ENCODE data around the gene TRAPPC12.

TRAPPC12 gene

GRCh38 chr2:3386448-3386958 lies 7.0 kb downstream of the TRAPPC12 start:
- H3K4me3 ChIP-seq (ENCODE audit: insufficient read depth, low read length, poor library complexity, severe bottlenecking): no peak overlapping the region
- H3K4me2 ChIP-seq (ENCODE audit: low read depth, low read length, poor library complexity, severe bottlenecking): no peak overlapping the region
- no peaks in the 10 kb centered on the region for H3K9me2 ChIP-seq (replicated peaks; ENCODE audit: insufficient read depth, low read length)
- H3K79me2 ChIP-seq (ENCODE audit: insufficient read depth, low read length): peaks cover 42% of the 10 kb centered on the region
- H3K36me3 ChIP-seq (ENCODE audit: low read length): peaks cover 9% of the 10 kb centered on the region; the same call in 1 of the 2 replicates
- H4K20me1 ChIP-seq (ENCODE audit: low read depth, low read length): peaks cover 3% of the 10 kb centered on the region; the same call in 1 of the 2 replicates
- TF ChIP-seq EZH2phosphoT487 (conservative IDR thresholded peaks at IDR 0.05; ENCODE audit: low read length) (no peak), CTCF (IDR thresholded peaks at IDR 0.05; ENCODE audit: insufficient read depth, low read length, poor library complexity, severe bottlenecking) (no peak)
- no peak overlapping the region for H3K27ac ChIP-seq (ENCODE audit: low read depth, low read length)
- H2AFZ ChIP-seq (ENCODE audit: low read depth, low read length, severe bottlenecking): no peak overlapping the region
- no peaks in the 10 kb centered on the region for H3K27me3 ChIP-seq (ENCODE audit: low read length)
- H3K9ac ChIP-seq (ENCODE audit: low read length): no peak overlapping the region
- H3K9me3 ChIP-seq (ENCODE audit: insufficient read depth, low read length): no peaks in the 10 kb centered on the region
- no peaks in the 10 kb centered on the region for H3F3A ChIP-seq (ENCODE audit: insufficient read depth)

GRCh38 chr2:3387011-3387410 lies 7.5 kb downstream of the TRAPPC12 start:
- Histone ChIP-seq H3K4me2 (ENCODE audit: low read depth, low read length, poor library complexity, severe bottlenecking) (no peak overlapping the region), H3K9ac (ENCODE audit: low read length) (no peak overlapping the region), H3K4me3 (ENCODE audit: insufficient read depth, low read length, poor library complexity, severe bottlenecking) (no peak overlapping the region), H3K79me2 (ENCODE audit: insufficient read depth, low read length) (peaks cover 36% of the 10 kb centered on the region), H2AFZ (ENCODE audit: low read depth, low read length, severe bottlenecking) (no peak overlapping the region), H3F3A (ENCODE audit: insufficient read depth) (no peaks in the 10 kb centered on the region), H3K9me2 (replicated peaks; ENCODE audit: insufficient read depth, low read length) (no peaks in the 10 kb centered on the region), H4K20me1 (ENCODE audit: low read depth, low read length) (peaks cover 3% of the 10 kb centered on the region; the same call in 1 of the 2 replicates), H3K36me3 (ENCODE audit: low read length) (peaks cover 9% of the 10 kb centered on the region; the same call in 1 of the 2 replicates), H3K27me3 (ENCODE audit: low read length) (no peaks in the 10 kb centered on the region), H3K27ac (ENCODE audit: low read depth, low read length) (no peak overlapping the region), H3K9me3 (ENCODE audit: insufficient read depth, low read length) (no peaks in the 10 kb centered on the region)
- TF ChIP-seq CTCF (IDR thresholded peaks at IDR 0.05; ENCODE audit: insufficient read depth, low read length, poor library complexity, severe bottlenecking) (no peak), EZH2phosphoT487 (conservative IDR thresholded peaks at IDR 0.05; ENCODE audit: low read length) (no peak)

- no peak overlapping the region for H3K4me2 ChIP-seq (ENCODE audit: low read depth, low read length, poor library complexity, severe bottlenecking)
- H3K27ac ChIP-seq (ENCODE audit: low read depth, low read length): no peak overlapping the region
- H3K9ac ChIP-seq (ENCODE audit: low read length): no peak overlapping the region
- no peaks in the 10 kb centered on the region for H3K9me2 ChIP-seq (replicated peaks; ENCODE audit: insufficient read depth, low read length)
- TF ChIP-seq CTCF (IDR thresholded peaks at IDR 0.05; ENCODE audit: insufficient read depth, low read length, poor library complexity, severe bottlenecking): no peak
- TF ChIP-seq EZH2phosphoT487 (conservative IDR thresholded peaks at IDR 0.05; ENCODE audit: low read length): no peak
- peaks cover 32% of the 10 kb centered on the region for H3K79me2 ChIP-seq (ENCODE audit: insufficient read depth, low read length)
- H3K27me3 ChIP-seq (ENCODE audit: low read length): no peaks in the 10 kb centered on the region
- H4K20me1 ChIP-seq (ENCODE audit: low read depth, low read length): peaks cover 3% of the 10 kb centered on the region; the same call in 1 of the 2 replicates
- H3K36me3 ChIP-seq (ENCODE audit: low read length): peaks cover 9% of the 10 kb centered on the region; the same call in 1 of the 2 replicates
- no peaks in the 10 kb centered on the region for H3F3A ChIP-seq (ENCODE audit: insufficient read depth)
- H2AFZ ChIP-seq (ENCODE audit: low read depth, low read length, severe bottlenecking): no peak overlapping the region
- H3K9me3 ChIP-seq (ENCODE audit: insufficient read depth, low read length): no peaks in the 10 kb centered on the region
- H3K4me3 ChIP-seq (ENCODE audit: insufficient read depth, low read length, poor library complexity, severe bottlenecking): no peak overlapping the region
These were observed 8.3 kb downstream of the TRAPPC12 start for GRCh38 chr2:3387644-3388411.

Measured in SU-DHL-6 (cell line).